Psoas muscle (tissue), 8 donors: ENCODE measurements around the gene ALOX15B. TPM values are rescaled to one million over a fixed set of nuclear protein-coding genes. Genes with fewer than 3 reads are reported as not detected.
"Not testable (repeated sequence)": the region's sequence is repeated elsewhere in the genome, so short reads cannot be mapped to it uniquely, and the experiment has no call there.

Experiments
- ATAC-seq, 4 donors: fragments of 200-7000 bp; cut with Tn5 transposase; one replicate each; pipeline ENCODE4 v1.9.1; 2020; ENCODE audit warnings: moderate library complexity in 3 of 4, mild to moderate bottlenecking in 2 of 4
- DNase-seq, 2 donors: peaks; one replicate each; pipeline ENCODE4 v3.0.0-alpha.2; 2020
- H3K27ac ChIP-seq: fragments of 200-600 bp; one replicate; pipeline ENCODE4 v1.8.0; 2022
- H3K27me3 ChIP-seq, 3 donors: fragments of 200-600 bp in 1 of 3; one replicate each; pipeline versions ENCODE4 v1.6.1 to v1.8.0; 2013 to 2022; ENCODE audit warnings: low read length in 2 of 3, mild to moderate bottlenecking in 2 of 3, moderate library complexity in 1 of 3; ENCODE audit not compliant: insufficient read depth in 3 of 3
- H3K36me3 ChIP-seq, 2 donors: fragments of 200-600 bp in 1 of 2; one replicate each; pipeline versions ENCODE4 v1.6.1 to v1.8.0; 2013 to 2022; ENCODE audit warnings: low read depth in 1 of 2, mild to moderate bottlenecking in 1 of 2, moderate library complexity in 1 of 2; ENCODE audit not compliant: insufficient read depth in 1 of 2
- H3K4me1 ChIP-seq: fragments of 200-600 bp; one replicate; pipeline ENCODE4 v1.8.0; 2022
- H3K4me3 ChIP-seq: fragments of 200-600 bp; one replicate; pipeline ENCODE4 v1.8.0; 2022; ENCODE audit warnings: mild to moderate bottlenecking
- H3K9me3 ChIP-seq: fragments of 200-600 bp; one replicate; pipeline ENCODE4 v1.8.0; 2022
- CTCF ChIP-seq: fragments of 200-600 bp; IDR thresholded peaks from one replicate; pipeline ENCODE4 v1.8.0; 2022; ENCODE audit warnings: antibody characterized with exemption
- WGBS, 3 donors: extraction: QIAGEN DNeasy Blood & Tissue Kit; methylation state at CpG; one replicate each; pipeline versions ENCODE4 v1.1.6 to v1.1.7; 2013; 5-methylcytosine and 5-hydroxymethylcytosine counted together
- intact Hi-C, 2 donors: fragments of 100-400 bp; cut with DNase I; formaldehyde crosslinking; loops; one replicate each; pipeline versions ENCODE4 v1.11.0 to v1.14.2; 2022
- polyA plus RNA-seq, 3 donors: library from polyadenylated mRNA; stranded (reverse); fragments of 200-250 nt; gene quantifications; one replicate each; pipeline ENCODE4 v1.2.3, GENCODE V29; 2013
- total RNA-seq, 4 donors: library from RNA; stranded (reverse); fragmentation: NEBNext Ultra II Directional in 2 of 4; extraction: Animal tissue kit (Norgen Biotek cat#: 25700) in 2 of 4; gene quantifications; one replicate each; pipeline versions ENCODE4 v1.2.1 to v1.2.4, GENCODE V29; 2021 to 2023
- donor health status: healthy with polysubstance abuse.
- donor health status: DM: no; HTN: no; CAD: no; lungs with moderate emphysema.
- donor health status: Bipolar disorder and iron deficiency.
- donor health status: healthy.
- donor health status: DM: yes; HTN: yes; CAD: no.
- donor health status: DM: no; HTN: no; CAD: no.
- donor health status: DM: no; HTN: no; CAD: no.
- donor health status: DM: yes; HTN: yes; CAD: no.

The ALOX15B gene
- total and polyA plus RNA-seq, 7 donors: 0.09 to 1.1 (median 0.32) TPM; not detected in 2

- ATAC-seq (peak; percentile 80 to 92 (median 84)), DNase-seq (no peak)
- TF ChIP-seq CTCF: peak; percentile 77
- Histone ChIP-seq H3K4me3 (no peak overlapping the region), H3K36me3 (no peaks in the 10 kb centered on the region), H3K9me3 (no peaks in the 10 kb centered on the region), H3K27me3 (peaks cover 3 to 38% (median 10%) of the 10 kb centered on the region in 3 donors), H3K27ac (no peak overlapping the region), H3K4me1 (peaks cover 2% of the 10 kb centered on the region)
- WGBS, 3 donors: 4 to 5% (median 4%) methylated on average over 14 of the region's 14 CpGs
- intact Hi-C loops: loop anchor here (5.0 to 10.0 kb wide), 4 partner anchors 65 to 313 kb away; no protein-coding TSS in a partner anchor
Measured at GRCh38 chr17:8057691-8058114, 18.8 kb downstream of the ALOX15B start.

- intact Hi-C loops: loop anchor here (1.0 to 10.0 kb wide), 5 partner anchors 67 to 314 kb away; no protein-coding TSS in a partner anchor
- H3K27me3 ChIP-seq: peaks cover 6 to 47% (median 10%) of the 10 kb centered on the region in 3 donors
- no peaks in the 10 kb centered on the region for H3K36me3 ChIP-seq
- DNase-seq: no peak
- peaks cover 2% of the 10 kb centered on the region for H3K4me1 ChIP-seq
- H3K4me3 ChIP-seq: no peak overlapping the region
- TF ChIP-seq CTCF: no peak
- H3K27ac ChIP-seq: no peak overlapping the region
- WGBS, 3 donors: 17 to 31% (median 25%) methylated on average over 7 of the region's 7 CpGs
- ATAC-seq: no peak
- no peaks in the 10 kb centered on the region for H3K9me3 ChIP-seq
Measured at GRCh38 chr17:8059131-8059530, 20.3 kb downstream of the ALOX15B start.

GRCh38 chr17:8060274-8060673, 21.4 kb downstream of the ALOX15B start:
- TF ChIP-seq CTCF: peak; percentile 80
- H3K4me1 ChIP-seq: peaks cover 2% of the 10 kb centered on the region
- no peak overlapping the region for H3K27ac ChIP-seq
- 6 to 7% (median 7%) methylated on average over 10 of the region's 10 CpGs for WGBS, 3 donors
- DNase-seq (no peak), ATAC-seq (peak in 3 of 4 donors; percentile 59 to 76 (median 64))
- no peaks in the 10 kb centered on the region for H3K9me3 ChIP-seq
- intact Hi-C loops: loop anchor here (2.0 to 5.0 kb wide), 2 partner anchors 51 to 52 kb away; no protein-coding TSS in a partner anchor
- H3K27me3 ChIP-seq: peaks cover 6 to 47% (median 10%) of the 10 kb centered on the region in 3 donors
- no peak overlapping the region for H3K4me3 ChIP-seq
- H3K36me3 ChIP-seq: no peaks in the 10 kb centered on the region

GRCh38 chr17:8061851-8062250, 23.0 kb downstream of the ALOX15B start:
- not testable (repeated sequence) for H3K9me3 ChIP-seq, H3K36me3 ChIP-seq, ATAC-seq, DNase-seq, H3K4me1 ChIP-seq, H3K4me3 ChIP-seq, H3K27ac ChIP-seq
- peaks cover 6 to 43% (median 10%) of the 10 kb centered on the region in 3 donors for H3K27me3 ChIP-seq
- WGBS, 3 donors: 42 to 48% (median 47%) methylated on average over 8 of the region's 8 CpGs
- intact Hi-C loops: loop anchor here (2.0 to 5.0 kb wide), 2 partner anchors 49 to 50 kb away; no protein-coding TSS in a partner anchor

GRCh38 chr17:8062435-8062806, 23.6 kb downstream of the ALOX15B start:
- TF ChIP-seq CTCF: no peak
- 4 to 9% (median 9%) methylated on average over 8 of the region's 8 CpGs for WGBS, 3 donors
- Histone ChIP-seq H3K36me3 (no peaks in the 10 kb centered on the region), H3K27ac (no peak overlapping the region), H3K4me3 (no peak overlapping the region), H3K9me3 (no peaks in the 10 kb centered on the region), H3K4me1 (peaks cover 2% of the 10 kb centered on the region), H3K27me3 (peaks cover 6 to 43% (median 10%) of the 10 kb centered on the region in 3 donors)
- no peak for ATAC-seq
- no peak for DNase-seq
- intact Hi-C loops: loop anchor here in 1 of 2 donors (5.0 kb wide), 1 partner anchor 50 kb away; no protein-coding TSS in a partner anchor
